Stimulated activated CD4-positive, alpha-beta T cell treated with anti-CD3 and anti-CD28 coated beads, TNF-alpha, amount 100 ng/mL, for 1 hour (primary cell): Measurements from ENCODE around the gene CRYBA4.

Experiments
- DNase-seq, 3 donors: peaks; one replicate each; pipeline ENCODE4 v3.0.0-alpha.2; 2020; ENCODE audit warnings: low read depth in 3 of 3, low spot score in 1 of 3

Gene CRYBA4

GRCh38 chr22:26621663-26622062 lies at the start of gene CRYBA4:
CRYBA4 (plus strand) TSS chr22:26621963; CDS start chr22:26622597, 634 bp downstream.
- DNase-seq = no peak

- no peak for DNase-seq
Observed at GRCh38 chr22:26573026-26573662, 48.6 kb upstream of the CRYBA4 start.

GRCh38 chr22:26574001-26574723 lies 47.6 kb upstream of the CRYBA4 start:
- no peak for DNase-seq

- no peak for DNase-seq
Observed at GRCh38 chr22:26576026-26576680, 45.6 kb upstream of the CRYBA4 start.

- no peak for DNase-seq
Observed at GRCh38 chr22:26577081-26577480, 44.7 kb upstream of the CRYBA4 start.

- DNase-seq = peak in 1 of 3 donors; percentile 12
Observed at GRCh38 chr22:26579331-26579886, 42.4 kb upstream of the CRYBA4 start.

- no peak for DNase-seq
Observed at GRCh38 chr22:26580240-26580962, 41.4 kb upstream of the CRYBA4 start.

GRCh38 chr22:26581026-26581425 lies 40.7 kb upstream of the CRYBA4 start:
- DNase-seq = no peak

- no peak for DNase-seq
Observed at GRCh38 chr22:26581633-26582168, 40.1 kb upstream of the CRYBA4 start.

- no peak for DNase-seq
Observed at GRCh38 chr22:26584010-26584409, 37.8 kb upstream of the CRYBA4 start.

GRCh38 chr22:26585104-26585790 lies 36.5 kb upstream of the CRYBA4 start:
- no peak for DNase-seq

GRCh38 chr22:26586556-26587325 lies 35.0 kb upstream of the CRYBA4 start:
- DNase-seq = no peak

GRCh38 chr22:26587991-26588613 lies 33.7 kb upstream of the CRYBA4 start:
- no peak for DNase-seq

- no peak for DNase-seq
Observed at GRCh38 chr22:26588729-26589366, 32.9 kb upstream of the CRYBA4 start.

GRCh38 chr22:26589367-26589844 lies 32.4 kb upstream of the CRYBA4 start:
- peak in 1 of 3 donors; percentile 12 for DNase-seq

GRCh38 chr22:26589845-26590736 lies 31.7 kb upstream of the CRYBA4 start, which contains the start of gene TPST2:
TPST2 (minus strand) TSS chr22:26590132; CDS start chr22:26541630, 48,502 bp downstream.
- DNase-seq = peak; percentile 50 to 76 (median 59)

GRCh38 chr22:26592421-26592891 lies 29.3 kb upstream of the CRYBA4 start:
- no peak for DNase-seq
